ENCODE results near the gene KCNJ6. TPM values are rescaled to one million over a fixed set of nuclear protein-coding genes. Genes with fewer than 3 reads are reported as not detected.

KCNJ6 gene
- total and polyA plus RNA-seq, 2 experiments from 2014 or later, result not detected

GRCh38 chr21:37587635-37588177 lies 328.6 kb downstream of the KCNJ6 start:
- H3K4me3 ChIP-seq, result no peak overlapping the region

GRCh38 chr21:37587203-37587602 lies 329.1 kb downstream of the KCNJ6 start:
- no peaks in the 10 kb centered on the region for H3K36me3 ChIP-seq
- no peak for DNase-seq (ENCODE audit: low read depth in 1 of 2, low spot score in 1 of 2)
- H3K4me3 ChIP-seq, result no peak overlapping the region
- no peak for TF ChIP-seq CTCF (IDR thresholded peaks at IDR 0.05; ENCODE audit: low read depth, low read length)
- no peaks in the 10 kb centered on the region for H3K4me1 ChIP-seq (ENCODE audit: low read depth)
- no peaks in the 10 kb centered on the region for H3K9me3 ChIP-seq (ENCODE audit: low read depth)
- no peaks in the 10 kb centered on the region for H3K27me3 ChIP-seq
- H3K27ac ChIP-seq, result no peak overlapping the region

More at GRCh38 chr21:37587635-37588177, 328.6 kb downstream of the KCNJ6 start:
- no peak overlapping the region for H3K27ac ChIP-seq
- peaks cover 4% of the 10 kb centered on the region for H3K4me1 ChIP-seq (ENCODE audit: low read depth)
- DNase-seq (ENCODE audit: low read depth in 1 of 2, low spot score in 1 of 2), result no peak
- no peaks in the 10 kb centered on the region for H3K36me3 ChIP-seq
- H3K9me3 ChIP-seq (ENCODE audit: low read depth), result no peaks in the 10 kb centered on the region
- no peak for TF ChIP-seq CTCF (IDR thresholded peaks at IDR 0.05; ENCODE audit: low read depth, low read length)
- no peaks in the 10 kb centered on the region for H3K27me3 ChIP-seq

- no peaks in the 10 kb centered on the region for H3K27me3 ChIP-seq
- H3K4me3 ChIP-seq, result no peak overlapping the region
- no peaks in the 10 kb centered on the region for H3K36me3 ChIP-seq
- H3K27ac ChIP-seq, result no peak overlapping the region
- no peaks in the 10 kb centered on the region for H3K9me3 ChIP-seq (ENCODE audit: low read depth)
- peak; percentile 60 to 84 for DNase-seq (ENCODE audit: low read depth in 1 of 2, low spot score in 1 of 2)
- TF ChIP-seq CTCF (IDR thresholded peaks at IDR 0.05; ENCODE audit: low read depth, low read length), result peak; percentile 84
- no peaks in the 10 kb centered on the region for H3K4me1 ChIP-seq (ENCODE audit: low read depth)
These were observed 333.7 kb downstream of the KCNJ6 start for GRCh38 chr21:37582590-37582989.

GRCh38 chr21:37580666-37581065 lies 335.6 kb downstream of the KCNJ6 start:
- Histone ChIP-seq H3K4me1 (ENCODE audit: low read depth) (no peaks in the 10 kb centered on the region), H3K27ac (no peak overlapping the region), H3K36me3 (no peaks in the 10 kb centered on the region), H3K4me3 (no peak overlapping the region), H3K9me3 (ENCODE audit: low read depth) (no peaks in the 10 kb centered on the region), H3K27me3 (no peaks in the 10 kb centered on the region)
- no peak for DNase-seq (ENCODE audit: low read depth in 1 of 2, low spot score in 1 of 2)
- TF ChIP-seq CTCF (IDR thresholded peaks at IDR 0.05; ENCODE audit: low read depth, low read length), result no peak

GRCh38 chr21:37579356-37579755 lies 336.9 kb downstream of the KCNJ6 start:
- no peak for DNase-seq (ENCODE audit: low read depth in 1 of 2, low spot score in 1 of 2)
- no peak overlapping the region for H3K4me3 ChIP-seq
- H3K9me3 ChIP-seq (ENCODE audit: low read depth), result no peaks in the 10 kb centered on the region
- H3K36me3 ChIP-seq, result no peaks in the 10 kb centered on the region
- no peaks in the 10 kb centered on the region for H3K27me3 ChIP-seq
- no peaks in the 10 kb centered on the region for H3K4me1 ChIP-seq (ENCODE audit: low read depth)
- H3K27ac ChIP-seq, result no peak overlapping the region
- no peak for TF ChIP-seq CTCF (IDR thresholded peaks at IDR 0.05; ENCODE audit: low read depth, low read length)
